OCI-LY3 (cell line): ENCODE data around the gene TPRX2.
"Not testable (repeated sequence)": the region's sequence is repeated elsewhere in the genome, so short reads cannot be mapped to it uniquely, and the experiment has no call there.

Source experiments
- H2AFZ ChIP-seq: fragments of 200-600, 300-600 bp; shearing (Covaris generic); 2 replicates; pipeline ENCODE4 v1.6.0; 2014; ENCODE audit warnings: antibody characterized with exemption, low read depth, low read length
- H3K27ac ChIP-seq: fragments of 200-600, 300-600 bp; sonication (generic); 2 replicates; pipeline ENCODE4 v1.5.1; 2014; ENCODE audit warnings: mild to moderate bottlenecking, low read length, moderate library complexity, mixed read lengths
- H3K27me3 ChIP-seq: fragments of 200-600, 300-600 bp; sonication (generic); 2 replicates; pipeline ENCODE4 v1.6.1; 2014; ENCODE audit warnings: low read depth, low read length, mixed read lengths
- H3K36me3 ChIP-seq: fragments of 200-600, 300-600 bp; sonication (generic); replicated peaks from 2 replicates; pipeline ENCODE3; 2014; ENCODE audit warnings: low read depth, low read length, mixed read lengths
- H3K4me1 ChIP-seq: fragments of 300-600, 200-600 bp; sonication (generic); 2 replicates; pipeline ENCODE4 v1.6.1; 2014; ENCODE audit warnings: low read length, mixed read lengths
- H3K4me2 ChIP-seq: fragments of 200-600, 300-600 bp; sonication (generic); 2 replicates; pipeline ENCODE4 v1.6.1; 2014; ENCODE audit warnings: low read length, mixed read lengths
- H3K4me3 ChIP-seq: fragments of 300-600, 200-600 bp; sonication (generic); 2 replicates; pipeline ENCODE4 v1.5.1; 2014; ENCODE audit warnings: antibody characterized with exemption, mild to moderate bottlenecking, low read length, moderate library complexity
- H3K79me2 ChIP-seq: fragments of 300-600, 200-600 bp; shearing (Covaris generic); 2 replicates; pipeline ENCODE4 v1.6.1; 2014; ENCODE audit warnings: mild to moderate bottlenecking, low read length, mixed read lengths
- H3K9ac ChIP-seq: fragments of 300-600, 200-600 bp; shearing (Covaris generic); 2 replicates; pipeline ENCODE4 v1.6.0; 2014; ENCODE audit warnings: mild to moderate bottlenecking, low read length, moderate library complexity
- H3K9me3 ChIP-seq: fragments of 200-600, 300-600 bp; shearing (Covaris generic); 2 replicates; pipeline ENCODE4 v1.6.1; 2014; ENCODE audit warnings: low read length, mixed read lengths; ENCODE audit not compliant: insufficient read depth
- H4K20me1 ChIP-seq: fragments of 200-600, 300-600 bp; sonication (generic); 2 replicates; pipeline ENCODE4 v1.6.1; 2016; ENCODE audit warnings: low read length, mixed read lengths; ENCODE audit not compliant: insufficient read depth
- CTCF ChIP-seq: fragments of 200-600, 300-600 bp; sonication (generic); IDR thresholded peaks from 2 replicates; pipeline ENCODE4 v1.5.1; 2014; ENCODE audit warnings: antibody characterized with exemption, low read length, low read depth
- EZH2phosphoT487 ChIP-seq: fragments of 200-600 bp; shearing (Covaris generic); IDR thresholded peaks from 2 replicates; pipeline ENCODE4 v1.6.1; 2018; ENCODE audit warnings: antibody characterized with exemption, mixed run types, low read depth

The TPRX2 gene

GRCh38 chr19:47901370-47901769 lies 42.3 kb downstream of the TPRX2 start:
- Histone ChIP-seq H3K4me1 (no peaks in the 10 kb centered on the region), H3K4me3 (no peak overlapping the region), H3K9me3 (no peaks in the 10 kb centered on the region), H3K27me3 (peaks cover 5% of the 10 kb centered on the region; the same call in 1 of the 2 replicates), H3K9ac (no peak overlapping the region), H2AFZ (no peak overlapping the region), H3K36me3 (no peaks in the 10 kb centered on the region), H3K4me2 (no peak overlapping the region), H3K79me2 (no peaks in the 10 kb centered on the region), H4K20me1 (no peaks in the 10 kb centered on the region), H3K27ac (no peak overlapping the region)
- TF ChIP-seq EZH2phosphoT487, result no peak
- TF ChIP-seq CTCF, result no peak

DNA sequence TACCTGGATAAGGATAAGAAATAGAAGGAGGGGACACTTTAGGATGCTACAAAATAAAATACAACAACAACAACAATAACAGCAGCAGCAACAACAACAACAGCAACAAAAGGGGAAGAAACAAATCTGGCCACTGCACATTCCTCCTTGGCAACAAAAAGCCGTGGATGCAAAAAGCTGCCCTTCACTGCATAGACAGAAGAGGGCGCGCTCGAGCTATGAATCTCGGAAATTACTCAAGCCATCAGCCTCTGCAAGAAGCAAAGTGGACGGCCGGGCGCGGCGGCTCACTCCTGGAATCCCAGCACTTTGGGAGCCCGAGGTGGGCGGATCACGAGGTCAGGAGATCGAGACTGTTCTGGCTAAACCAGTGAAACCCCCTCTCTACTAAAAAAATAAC lies 50.3 kb downstream of the TPRX2 start:
- H3K36me3 ChIP-seq, H3K9me3 ChIP-seq, H3K9ac ChIP-seq, H3K4me3 ChIP-seq, H3K79me2 ChIP-seq, H4K20me1 ChIP-seq, H3K27ac ChIP-seq, H3K4me2 ChIP-seq, H2AFZ ChIP-seq, H3K27me3 ChIP-seq, H3K4me1 ChIP-seq: not testable (repeated sequence)

DNA sequence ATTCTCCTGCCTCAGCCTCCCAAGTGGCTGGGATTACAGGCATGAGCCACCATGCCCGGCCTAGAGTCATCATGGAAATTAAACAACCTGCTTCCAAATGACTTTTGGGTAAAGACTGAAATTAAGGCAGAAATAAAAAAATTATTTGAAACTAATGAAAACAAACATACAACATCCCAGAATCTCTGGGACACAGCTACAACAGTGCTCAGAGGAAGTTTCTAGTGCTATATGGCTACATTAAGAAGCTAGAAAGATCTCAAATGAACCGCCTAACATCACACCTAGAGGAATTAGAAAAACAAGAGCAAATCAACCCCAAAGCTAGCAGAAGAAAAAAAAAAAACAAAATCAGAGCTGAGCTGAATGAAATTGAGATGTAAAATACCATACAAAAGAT lies 51.2 kb downstream of the TPRX2 start:
- not testable (repeated sequence) for H3K79me2 ChIP-seq, H3K27ac ChIP-seq, H3K27me3 ChIP-seq, H2AFZ ChIP-seq, H4K20me1 ChIP-seq, H3K4me1 ChIP-seq, H3K4me3 ChIP-seq, H3K9ac ChIP-seq, H3K9me3 ChIP-seq, H3K36me3 ChIP-seq, H3K4me2 ChIP-seq
